Measurements from ENCODE around the gene MLYCD.

Gene MLYCD

GRCh38 chr16:83972256-83973008, 73.5 kb downstream of the MLYCD start:
- no peak for DNase-seq

- no peak for DNase-seq
Observed at GRCh38 chr16:83973077-83973476, 74.2 kb downstream of the MLYCD start.

- DNase-seq = no peak
Observed at GRCh38 chr16:83973581-83974385, 74.9 kb downstream of the MLYCD start.

- DNase-seq = no peak
Observed at GRCh38 chr16:83974475-83974874, 75.6 kb downstream of the MLYCD start.

GRCh38 chr16:83975590-83976260, 76.8 kb downstream of the MLYCD start:
- no peak for DNase-seq

All from activated effector memory CD4-positive, alpha-beta T cell treated with Interleukin-2 at 50 U/mL for 16 hours (primary cell).